ENCODE measurements around the gene SPON1. TPM values are rescaled to one million over a fixed set of nuclear protein-coding genes. Genes with fewer than 3 reads are reported as not detected.

Gene SPON1
- total RNA-seq, 1 experiment from 2014 or later, result 0.20 TPM

- Histone ChIP-seq H3K4me2 (ENCODE audit: insufficient read depth, insufficient read length, low read length) (no peak overlapping the region), H3K79me1 (ENCODE audit: insufficient read depth, low read depth, low read length, poor library complexity, severe bottlenecking) (no peaks in the 10 kb centered on the region), H3K9me3 (ENCODE audit: control insufficient read depth, low read depth, low read length) (no peaks in the 10 kb centered on the region), H2BK5ac (ENCODE audit: insufficient read length, low read length) (no peak overlapping the region), H2BK15ac (ENCODE audit: low read depth, low read length) (no peak overlapping the region), H3T11ph (ENCODE audit: low read length) (no peak overlapping the region), H2AFZ (ENCODE audit: low read length) (no peak overlapping the region), H4K91ac (ENCODE audit: insufficient read length, low read depth, low read length) (no peak overlapping the region), H3K14ac (ENCODE audit: insufficient read depth, low read length) (no peak overlapping the region), H3K18ac (ENCODE audit: insufficient read length, low read depth, low read length) (no peak overlapping the region), H3K79me2 (ENCODE audit: insufficient read depth, low read length) (no peaks in the 10 kb centered on the region), H2BK20ac (ENCODE audit: low read depth, low read length, poor library complexity, severe bottlenecking) (no peak overlapping the region), H3K23ac (ENCODE audit: insufficient read length, low read depth, low read length) (no peak overlapping the region), H4K5ac (ENCODE audit: insufficient read length, low read depth, low read length) (no peak overlapping the region), H3K23me2 (ENCODE audit: insufficient read length, low read depth, low read length, poor library complexity, severe bottlenecking) (no peaks in the 10 kb centered on the region), H2BK120ac (ENCODE audit: low read depth, low read length, poor library complexity, severe bottlenecking) (no peak overlapping the region), H3K9ac (ENCODE audit: extremely low read depth, insufficient read length, low read length) (no peak overlapping the region), H4K8ac (replicated peaks; ENCODE audit: insufficient read length, low read depth, low read length) (no peak overlapping the region), H4K20me1 (ENCODE audit: control insufficient read depth, insufficient read depth, insufficient read length) (no peaks in the 10 kb centered on the region), H3K4ac (ENCODE audit: low read depth, low read length) (no peak overlapping the region), H2BK12ac (ENCODE audit: insufficient read length, low read depth, low read length) (no peak overlapping the region), H3K4me1 (ENCODE audit: insufficient read depth, low read length) (peaks cover 6% of the 10 kb centered on the region; the same call in 1 of the 2 replicates), H2AK5ac (ENCODE audit: insufficient read length, low read length) (no peak overlapping the region), H3K27ac (ENCODE audit: insufficient read length, low read depth, low read length) (no peak overlapping the region), H3K27me3 (ENCODE audit: insufficient read depth, low read length) (no peaks in the 10 kb centered on the region), H3K56ac (ENCODE audit: insufficient read length, low read depth, low read length) (no peak overlapping the region)
- peaks cover 14 to 16% of the 10 kb centered on the region in 2 experiments for H3K4me1 Mint-ChIP-seq
- H3K4me3 Mint-ChIP-seq, result no peak overlapping the region
- DNase-seq, result no peak
- no peaks in the 10 kb centered on the region for H3K36me3 Mint-ChIP-seq (ENCODE audit: insufficient read depth in 1 of 3, low read depth in 3 of 3)
- H3K27ac Mint-ChIP-seq, result no peak overlapping the region
- no peaks in the 10 kb centered on the region for H3K9me3 Mint-ChIP-seq
- H3K27me3 Mint-ChIP-seq (ENCODE audit: low read depth), result peaks cover under 1% of the 10 kb centered on the region; the same call in 1 of the 2 replicates
- no CpG with 5 or more reads among the region's 4 CpGs for WGBS (ENCODE audit: extremely low coverage, insufficient read length, low lambda C conversion rate)
- no peak for TF ChIP-seq CTCF (conservative IDR thresholded peaks at IDR 0.05)
Observed at GRCh38 chr11:14102766-14103165, 140.2 kb downstream of the SPON1 start.

Data from H9 (cell line).